ENCODE data around the gene PHACTR1. TPM values are rescaled to one million over a fixed set of nuclear protein-coding genes. Genes with fewer than 3 reads are reported as not detected.

PHACTR1 gene
- total and polyA plus RNA-seq, 8 donors, result 0.46 to 17.4 (median 6.4) TPM; not detected in 1

DNA sequence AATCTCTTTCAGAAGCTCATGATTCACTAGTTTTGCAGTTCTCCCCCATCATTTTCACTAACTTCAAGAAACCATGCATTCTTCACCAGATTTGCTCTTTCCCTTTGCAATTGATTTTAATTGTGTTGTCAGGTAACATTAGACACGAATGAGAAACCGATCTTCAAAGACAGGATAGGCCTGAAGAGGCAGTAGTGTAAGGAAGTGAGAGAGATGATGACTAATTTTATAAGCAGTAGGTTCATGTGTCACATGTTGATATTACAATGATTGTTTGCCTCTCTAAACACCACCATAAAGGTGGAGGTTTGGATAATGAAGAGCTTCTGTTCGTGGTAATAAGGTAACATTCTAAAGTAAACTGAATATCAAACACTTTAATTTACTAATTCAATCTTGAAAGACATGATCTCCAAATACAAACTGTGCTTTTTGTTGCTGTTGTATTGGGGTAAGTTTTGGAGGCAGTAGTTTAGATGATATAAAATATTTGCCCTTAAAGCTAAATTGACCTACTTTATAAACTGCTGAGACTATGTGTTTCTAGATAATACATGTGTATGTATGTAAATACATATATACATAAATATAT lies 207.2 kb downstream of the PHACTR1 start:
- no peak for DNase-seq
- no peaks in the 10 kb centered on the region for H3K36me3 ChIP-seq
- intact Hi-C loops (cut with DNase I; ENCODE audit: low total_unique reads), result no loop called here
- H3K27ac ChIP-seq, result no peak overlapping the region
- no peak for TF ChIP-seq EP300 (IDR thresholded peaks at IDR 0.05)
- no peak for TF ChIP-seq POLR2A (IDR thresholded peaks at IDR 0.05)
- TF ChIP-seq, protein P1, sequence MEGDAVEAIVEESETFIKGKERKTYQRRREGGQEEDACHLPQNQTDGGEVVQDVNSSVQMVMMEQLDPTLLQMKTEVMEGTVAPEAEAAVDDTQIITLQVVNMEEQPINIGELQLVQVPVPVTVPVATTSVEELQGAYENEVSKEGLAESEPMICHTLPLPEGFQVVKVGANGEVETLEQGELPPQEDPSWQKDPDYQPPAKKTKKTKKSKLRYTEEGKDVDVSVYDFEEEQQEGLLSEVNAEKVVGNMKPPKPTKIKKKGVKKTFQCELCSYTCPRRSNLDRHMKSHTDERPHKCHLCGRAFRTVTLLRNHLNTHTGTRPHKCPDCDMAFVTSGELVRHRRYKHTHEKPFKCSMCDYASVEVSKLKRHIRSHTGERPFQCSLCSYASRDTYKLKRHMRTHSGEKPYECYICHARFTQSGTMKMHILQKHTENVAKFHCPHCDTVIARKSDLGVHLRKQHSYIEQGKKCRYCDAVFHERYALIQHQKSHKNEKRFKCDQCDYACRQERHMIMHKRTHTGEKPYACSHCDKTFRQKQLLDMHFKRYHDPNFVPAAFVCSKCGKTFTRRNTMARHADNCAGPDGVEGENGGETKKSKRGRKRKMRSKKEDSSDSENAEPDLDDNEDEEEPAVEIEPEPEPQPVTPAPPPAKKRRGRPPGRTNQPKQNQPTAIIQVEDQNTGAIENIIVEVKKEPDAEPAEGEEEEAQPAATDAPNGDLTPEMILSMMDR (IDR thresholded peaks at IDR 0.05), result no peak
- no peak for TF ChIP-seq POLR2AphosphoS5 (IDR thresholded peaks at IDR 0.05)
- no peaks in the 10 kb centered on the region for H3K27me3 ChIP-seq
- 60 to 73% (median 70%) methylated on average over 3 of the region's 3 CpGs for WGBS, 5 donors
- H3K9me3 ChIP-seq, result no peaks in the 10 kb centered on the region
- H3K4me1 ChIP-seq, result no peaks in the 10 kb centered on the region
- H3K4me3 ChIP-seq, result no peak overlapping the region

DNA sequence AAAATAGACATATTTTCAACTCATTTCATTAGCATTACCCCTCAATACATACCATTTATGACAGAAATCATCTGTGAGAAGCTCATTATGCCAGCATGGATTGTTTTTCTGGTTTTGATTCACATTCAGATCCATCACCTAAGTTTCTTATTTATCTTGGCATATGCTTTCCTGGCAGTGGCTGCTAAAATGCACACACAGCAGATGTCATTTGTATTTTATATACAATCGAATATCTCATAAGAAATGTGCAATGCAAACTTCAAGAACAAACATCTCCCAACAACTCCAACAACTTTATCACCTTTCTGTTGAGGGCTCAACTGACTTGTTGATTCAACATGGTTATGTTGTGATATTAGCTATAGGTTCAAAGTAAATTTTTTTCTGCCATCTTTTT lies 208.3 kb downstream of the PHACTR1 start:
- Histone ChIP-seq H3K4me3 (no peak overlapping the region), H3K4me1 (no peaks in the 10 kb centered on the region), H3K9me3 (no peaks in the 10 kb centered on the region), H3K36me3 (no peaks in the 10 kb centered on the region), H3K27me3 (no peaks in the 10 kb centered on the region), H3K27ac (no peak overlapping the region)
- intact Hi-C loops (cut with DNase I; ENCODE audit: low total_unique reads), result no loop called here
- no peak for TF ChIP-seq POLR2AphosphoS5 (IDR thresholded peaks at IDR 0.05)
- no peak for TF ChIP-seq POLR2A (IDR thresholded peaks at IDR 0.05)
- TF ChIP-seq, protein P1 (IDR thresholded peaks at IDR 0.05), result no peak
- TF ChIP-seq EP300 (IDR thresholded peaks at IDR 0.05), result no peak
- DNase-seq, result no peak
- 27 to 63% (median 41%) methylated on average over 1 of the region's 1 CpG for WGBS, 5 donors

- H3K9me3 ChIP-seq, result no peaks in the 10 kb centered on the region
- no peak overlapping the region for H3K4me3 ChIP-seq
- intact Hi-C loops (cut with DNase I; ENCODE audit: low total_unique reads), result no loop called here
- 58 to 85% (median 62%) methylated on average over 4 to 5 of the region's 5 CpGs for WGBS, 5 donors
- no peaks in the 10 kb centered on the region for H3K36me3 ChIP-seq
- no peak for DNase-seq
- no peaks in the 10 kb centered on the region for H3K4me1 ChIP-seq
- no peak overlapping the region for H3K27ac ChIP-seq
- H3K27me3 ChIP-seq, result no peaks in the 10 kb centered on the region
- TF ChIP-seq POLR2AphosphoS5 (IDR thresholded peaks at IDR 0.05) (no peak), POLR2A (IDR thresholded peaks at IDR 0.05) (no peak), EP300 (IDR thresholded peaks at IDR 0.05) (no peak)
- TF ChIP-seq, protein P1 (IDR thresholded peaks at IDR 0.05), result no peak
Observed at GRCh38 chr6:12927746-12928145, 211.2 kb downstream of the PHACTR1 start.

GRCh38 chr6:12929678-12930077 lies 213.1 kb downstream of the PHACTR1 start:
- no peaks in the 10 kb centered on the region for H3K4me1 ChIP-seq
- H3K27me3 ChIP-seq, result no peaks in the 10 kb centered on the region
- H3K27ac ChIP-seq, result no peak overlapping the region
- intact Hi-C loops (cut with DNase I; ENCODE audit: low total_unique reads), result no loop called here
- no peak overlapping the region for H3K4me3 ChIP-seq
- TF ChIP-seq POLR2A (IDR thresholded peaks at IDR 0.05) (no peak), EP300 (IDR thresholded peaks at IDR 0.05) (no peak), POLR2AphosphoS5 (IDR thresholded peaks at IDR 0.05) (no peak)
- TF ChIP-seq, protein P1 (IDR thresholded peaks at IDR 0.05), result no peak
- H3K36me3 ChIP-seq, result no peaks in the 10 kb centered on the region
- H3K9me3 ChIP-seq, result no peaks in the 10 kb centered on the region
- WGBS, 5 donors, result 65 to 92% (median 82%) methylated on average over 2 of the region's 2 CpGs
- DNase-seq, result no peak

All from stomach (tissue), 9 donors.